Activated T-cell treated with anti-CD3 and anti-CD28 coated beads for 4 hours (primary cell): ENCODE measurements around the gene OXCT1.
"Not testable (repeated sequence)": the region's sequence is repeated elsewhere in the genome, so short reads cannot be mapped to it uniquely, and the experiment has no call there.

Experiments used
- DNase-seq: peaks from one replicate; pipeline ENCODE4 v3.0.0-alpha.2; 2020

Gene OXCT1

GRCh38 chr5:41772056-41772455 lies 98.2 kb downstream of the OXCT1 start:
- no peak for DNase-seq

GRCh38 chr5:41770799-41771198 lies 99.4 kb downstream of the OXCT1 start:
- no peak for DNase-seq

GRCh38 chr5:41768692-41769091 lies 101.5 kb downstream of the OXCT1 start:
- DNase-seq: no peak

- no peak for DNase-seq
These were observed 105.6 kb downstream of the OXCT1 start for GRCh38 chr5:41764650-41765049.

GRCh38 chr5:41763574-41763973 lies 106.7 kb downstream of the OXCT1 start:
- no peak for DNase-seq

- no peak for DNase-seq
These were observed 107.1 kb downstream of the OXCT1 start for GRCh38 chr5:41763081-41763480.

DNA sequence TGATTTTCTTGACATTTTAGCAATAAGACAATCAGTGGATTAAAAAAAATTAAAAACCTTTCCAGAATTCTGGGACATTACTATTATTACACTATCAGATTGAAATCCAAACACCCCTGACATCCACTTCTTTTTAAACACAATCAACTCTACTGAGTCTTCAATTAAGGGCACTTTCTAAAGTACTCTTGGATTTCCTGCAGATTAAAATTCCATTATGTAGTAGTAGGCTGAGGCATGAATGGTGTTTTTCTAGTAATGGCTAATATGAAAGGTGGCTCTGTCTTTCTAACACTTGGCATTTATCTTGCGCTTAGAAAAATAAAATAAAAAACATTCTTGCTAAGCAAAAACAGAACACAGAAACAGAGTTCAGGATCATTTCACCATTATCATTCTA lies 107.8 kb downstream of the OXCT1 start:
- DNase-seq: no peak

GRCh38 chr5:41761663-41762062 lies 108.6 kb downstream of the OXCT1 start:
- DNase-seq: no peak

DNA sequence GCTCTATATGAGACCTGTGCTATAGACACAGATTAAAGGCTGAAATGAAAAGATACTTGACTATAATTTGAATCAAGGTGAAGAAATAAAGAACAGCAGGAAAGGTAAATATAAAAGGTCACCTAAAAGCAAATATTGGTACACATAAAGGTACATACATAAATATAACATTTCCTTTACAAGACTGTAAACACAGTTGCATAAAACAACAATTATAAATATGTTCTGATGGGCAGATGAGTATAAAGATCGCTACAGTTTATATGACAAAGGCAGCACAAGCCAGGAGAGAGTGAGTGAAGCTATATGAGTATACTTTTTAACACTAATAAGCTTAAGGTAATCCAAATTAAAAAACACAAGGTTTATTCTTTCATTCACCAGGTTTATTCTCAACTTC lies 114.5 kb downstream of the OXCT1 start:
- no peak for DNase-seq

GRCh38 chr5:41754857-41755256 lies 115.4 kb downstream of the OXCT1 start:
- no peak for DNase-seq

GRCh38 chr5:41751867-41752266 lies 118.4 kb downstream of the OXCT1 start:
- no peak for DNase-seq

- DNase-seq: no peak
These were observed 121.6 kb downstream of the OXCT1 start for GRCh38 chr5:41748631-41749030.

DNA sequence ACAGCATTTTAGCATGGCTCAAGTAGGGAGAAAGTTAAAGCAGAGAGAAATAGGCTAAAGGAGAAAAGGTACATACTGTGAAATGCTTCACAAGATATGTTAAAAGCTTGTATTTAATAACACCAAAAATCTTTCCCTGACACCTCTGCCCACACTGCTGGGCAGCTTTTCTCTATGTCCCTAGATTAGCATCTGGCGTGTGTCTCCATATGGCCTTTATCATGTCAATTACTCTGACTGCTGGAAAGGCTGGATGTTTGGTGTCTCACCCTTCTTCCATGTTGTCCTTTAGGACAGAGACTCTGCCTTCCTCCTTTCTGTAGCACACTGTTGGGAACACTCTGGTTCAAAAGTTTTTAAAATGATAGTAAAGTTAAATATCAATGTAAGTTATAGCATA lies 122.5 kb downstream of the OXCT1 start:
- DNase-seq: no peak

DNA sequence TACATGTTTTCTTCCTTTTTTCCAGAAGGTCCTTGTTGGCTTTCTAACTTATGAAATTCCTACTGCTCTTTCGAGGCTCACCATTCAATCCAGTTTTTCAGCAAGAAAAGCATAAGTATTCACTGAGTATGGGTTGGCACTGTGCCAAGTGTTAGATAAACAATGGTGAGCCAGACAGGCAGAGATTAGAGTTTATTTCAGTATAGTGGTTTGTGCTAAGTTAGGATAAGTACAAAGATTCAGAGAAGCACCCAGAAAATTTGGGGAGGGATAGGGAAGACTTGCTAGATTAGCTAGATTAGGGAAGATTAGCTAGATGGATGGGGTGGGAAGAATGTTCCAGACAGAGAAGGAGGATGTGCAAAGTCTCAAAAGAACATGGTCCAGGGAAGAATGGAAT lies 122.9 kb downstream of the OXCT1 start:
- no peak for DNase-seq

- not testable (repeated sequence) for DNase-seq
These were observed 127.6 kb downstream of the OXCT1 start for GRCh38 chr5:41742608-41743007.

GRCh38 chr5:41738710-41739354 lies 131.4 kb downstream of the OXCT1 start:
- no peak for DNase-seq

DNA sequence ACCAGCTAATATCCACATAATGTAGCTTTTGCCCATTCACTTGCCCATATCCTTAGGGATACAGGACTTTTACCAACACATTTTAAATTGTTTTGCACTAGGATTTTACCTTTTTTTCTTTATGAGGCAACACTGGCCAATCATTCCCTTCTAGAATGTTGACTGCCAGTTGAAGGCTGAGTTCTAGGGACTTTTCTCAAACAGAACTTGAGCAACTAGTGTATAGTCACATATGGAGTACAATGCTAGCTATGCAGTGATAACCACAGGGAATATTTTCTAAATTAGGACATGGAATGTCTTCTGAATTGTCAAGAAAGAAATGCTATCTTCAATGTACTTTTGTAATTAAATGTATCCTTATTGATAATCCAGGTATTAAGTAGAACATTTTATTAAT lies 133.6 kb downstream of the OXCT1 start:
- DNase-seq: no peak

- no peak for DNase-seq
These were observed 135.0 kb downstream of the OXCT1 start for GRCh38 chr5:41735213-41735612.

DNA sequence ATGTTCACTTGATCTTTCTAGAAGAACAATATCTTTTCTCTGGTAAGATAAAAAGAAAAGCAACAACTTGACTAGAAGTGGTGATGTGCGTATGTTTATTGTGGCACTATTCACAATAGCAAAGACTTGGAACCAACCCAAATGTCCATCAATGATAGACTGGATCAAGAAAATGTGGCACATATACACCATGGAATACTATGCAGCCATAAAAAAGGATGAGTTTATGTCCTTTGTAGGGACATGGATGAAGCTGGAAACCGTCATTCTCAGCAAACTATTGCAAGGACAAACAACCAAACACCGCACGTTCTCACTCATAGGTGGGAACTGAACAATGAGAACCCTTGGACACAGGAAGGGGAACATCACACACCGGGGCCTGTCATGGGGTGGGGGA lies 140.8 kb downstream of the OXCT1 start:
- DNase-seq: not testable (repeated sequence)

- DNase-seq: no peak
These were observed 141.9 kb downstream of the OXCT1 start for GRCh38 chr5:41728281-41728680.

DNA sequence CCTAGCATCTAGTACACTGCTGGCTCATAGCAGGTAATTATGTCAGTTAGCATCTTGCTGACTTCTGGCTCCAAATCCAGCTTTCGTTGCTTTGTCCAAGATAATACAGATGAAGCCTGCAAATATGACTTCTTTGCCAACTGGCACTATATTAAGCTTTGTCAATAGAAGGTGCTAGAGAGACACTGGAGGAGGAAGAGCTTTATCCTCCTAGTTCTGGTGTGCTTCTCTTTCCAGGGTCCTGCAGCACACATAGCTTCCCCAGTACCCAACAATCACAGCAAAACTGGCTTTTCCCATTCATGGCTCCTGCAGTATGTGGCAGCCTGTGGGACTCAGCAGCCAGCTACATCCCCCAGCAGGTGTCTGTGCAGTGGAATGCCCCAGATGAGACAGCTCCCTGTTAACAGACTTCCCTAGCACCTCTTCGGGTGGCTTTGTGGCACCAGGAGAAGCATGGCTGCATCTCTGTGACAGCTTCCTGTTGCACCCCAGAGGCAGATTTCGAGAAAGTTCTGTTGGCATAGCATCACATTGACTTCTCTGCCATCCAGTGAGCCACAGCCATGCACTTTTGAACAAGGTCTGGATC lies 147.8 kb downstream of the OXCT1 start:
- no peak for DNase-seq

DNA sequence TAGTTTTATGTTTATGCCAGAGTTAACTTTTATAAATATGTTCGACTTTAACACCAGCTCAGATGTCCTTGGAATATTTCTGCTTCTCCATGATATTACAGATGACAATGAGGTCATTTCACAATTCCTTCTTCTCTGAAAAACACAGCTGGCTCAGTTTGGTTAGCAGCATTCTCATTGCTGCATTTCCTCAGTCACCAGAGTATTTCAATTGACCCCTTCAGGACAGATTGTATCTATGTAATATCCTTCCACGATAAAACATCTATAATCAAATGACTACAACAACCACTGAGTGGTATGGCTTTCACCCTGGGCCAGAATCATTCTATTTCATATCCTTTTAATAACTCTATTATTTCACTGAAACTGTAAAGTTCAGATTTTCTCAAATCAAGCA lies 148.7 kb downstream of the OXCT1 start:
- DNase-seq: no peak

DNA sequence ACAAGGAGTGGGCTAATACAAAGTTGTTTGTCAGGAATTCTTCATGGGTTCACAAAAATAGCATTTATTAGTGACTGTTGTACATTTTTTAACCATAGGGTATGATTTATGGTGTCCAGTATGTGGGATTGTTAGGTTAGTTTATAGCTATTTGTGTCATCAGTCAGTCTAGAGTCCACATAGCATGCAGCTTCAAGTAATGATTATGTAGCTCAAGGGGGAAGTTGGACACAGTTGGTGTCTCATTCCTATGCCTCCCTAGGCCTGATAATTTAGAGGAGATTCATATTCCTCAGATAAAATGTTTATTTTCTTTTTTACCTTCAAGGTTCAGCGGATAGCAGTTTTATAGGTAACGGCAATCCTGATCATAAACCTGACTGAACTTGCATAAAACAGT lies 153.8 kb downstream of the OXCT1 start:
- no peak for DNase-seq

- DNase-seq: not testable (repeated sequence)
These were observed 155.8 kb downstream of the OXCT1 start for GRCh38 chr5:41714446-41714845.

GRCh38 chr5:41708604-41708940 lies 161.7 kb downstream of the OXCT1 start:
- no peak for DNase-seq
